HEK293 (cell line): ENCODE results near the gene VASP.

ENCODE experiments used
- GLIS2 ChIP-seq: fragments of 450-650 bp; formaldehyde crosslinking; IDR thresholded peaks from 2 replicates; pipeline ENCODE4 v1.5.1; 2016; ENCODE audit warnings: missing biosample characterization, missing genetic modification characterization
- TCF7L2 ChIP-seq: IDR thresholded peaks from 2 replicates; pipeline ENCODE4 v1.6.1; 2011; ENCODE audit warnings: low read depth, mild to moderate bottlenecking, inconsistent platforms, low read length, moderate library complexity, borderline replicate concordance
- ZEB2 ChIP-seq: fragments of 450-650 bp; formaldehyde crosslinking; IDR thresholded peaks from 2 replicates; pipeline ENCODE4 v1.5.1; 2016; ENCODE audit warnings: missing biosample characterization, missing genetic modification characterization
- ZFP3 ChIP-seq: fragments of 450-650 bp; formaldehyde crosslinking; IDR thresholded peaks from 2 replicates; pipeline ENCODE4 v1.5.1; 2016; ENCODE audit warnings: low read depth, missing biosample characterization, missing genetic modification characterization
- ZNF138 ChIP-seq: fragments of 450-650 bp; formaldehyde crosslinking; IDR thresholded peaks from 2 replicates; pipeline ENCODE4 v1.5.1; 2016; ENCODE audit warnings: missing biosample characterization, missing genetic modification characterization, borderline replicate concordance
- ZNF843 ChIP-seq: fragments of 450-650 bp; formaldehyde crosslinking; IDR thresholded peaks from 2 replicates; pipeline ENCODE4 v1.5.1; 2016; ENCODE audit warnings: missing biosample characterization, missing genetic modification characterization
- TF ChIP-seq, protein P1 (sequence below): fragments of 450-650 bp; formaldehyde crosslinking; IDR thresholded peaks from 2 replicates; pipeline ENCODE4 v1.5.0; 2017; ENCODE audit warnings: missing biosample characterization, missing genetic modification characterization, borderline replicate concordance
- TF ChIP-seq, protein P2 (sequence below): fragments of 450-650 bp; formaldehyde crosslinking; IDR thresholded peaks from 2 replicates; pipeline ENCODE4 v1.5.1; 2016; ENCODE audit warnings: missing biosample characterization, missing genetic modification characterization, low read depth
- TF ChIP-seq, protein P3 (sequence below): fragments of 450-650 bp; formaldehyde crosslinking; IDR thresholded peaks from 2 replicates; pipeline ENCODE4 v1.5.1; 2016; ENCODE audit warnings: missing biosample characterization, missing genetic modification characterization
- TF ChIP-seq, protein P4 (sequence below): fragments of 450-650 bp; formaldehyde crosslinking; IDR thresholded peaks from 2 replicates; pipeline ENCODE4 v1.5.1; 2016; ENCODE audit warnings: missing biosample characterization, missing genetic modification characterization
- TF ChIP-seq, protein P5 (sequence below): fragments of 450-650 bp; formaldehyde crosslinking; IDR thresholded peaks from 2 replicates; pipeline ENCODE4 v1.5.1; 2016; ENCODE audit warnings: missing biosample characterization, missing genetic modification characterization

DNA sequence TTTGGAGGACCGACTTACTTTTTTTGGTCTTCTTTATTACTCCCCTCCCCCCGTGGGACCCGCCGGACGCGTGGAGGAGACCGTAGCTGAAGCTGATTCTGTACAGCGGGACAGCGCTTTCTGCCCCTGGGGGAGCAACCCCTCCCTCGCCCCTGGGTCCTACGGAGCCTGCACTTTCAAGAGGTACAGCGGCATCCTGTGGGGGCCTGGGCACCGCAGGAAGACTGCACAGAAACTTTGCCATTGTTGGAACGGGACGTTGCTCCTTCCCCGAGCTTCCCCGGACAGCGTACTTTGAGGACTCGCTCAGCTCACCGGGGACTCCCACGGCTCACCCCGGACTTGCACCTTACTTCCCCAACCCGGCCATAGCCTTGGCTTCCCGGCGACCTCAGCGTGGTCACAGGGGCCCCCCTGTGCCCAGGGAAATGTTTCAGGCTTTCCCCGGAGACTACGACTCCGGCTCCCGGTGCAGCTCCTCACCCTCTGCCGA lies 39.1 kb upstream of the VASP start:
- TF ChIP-seq, protein P1, sequence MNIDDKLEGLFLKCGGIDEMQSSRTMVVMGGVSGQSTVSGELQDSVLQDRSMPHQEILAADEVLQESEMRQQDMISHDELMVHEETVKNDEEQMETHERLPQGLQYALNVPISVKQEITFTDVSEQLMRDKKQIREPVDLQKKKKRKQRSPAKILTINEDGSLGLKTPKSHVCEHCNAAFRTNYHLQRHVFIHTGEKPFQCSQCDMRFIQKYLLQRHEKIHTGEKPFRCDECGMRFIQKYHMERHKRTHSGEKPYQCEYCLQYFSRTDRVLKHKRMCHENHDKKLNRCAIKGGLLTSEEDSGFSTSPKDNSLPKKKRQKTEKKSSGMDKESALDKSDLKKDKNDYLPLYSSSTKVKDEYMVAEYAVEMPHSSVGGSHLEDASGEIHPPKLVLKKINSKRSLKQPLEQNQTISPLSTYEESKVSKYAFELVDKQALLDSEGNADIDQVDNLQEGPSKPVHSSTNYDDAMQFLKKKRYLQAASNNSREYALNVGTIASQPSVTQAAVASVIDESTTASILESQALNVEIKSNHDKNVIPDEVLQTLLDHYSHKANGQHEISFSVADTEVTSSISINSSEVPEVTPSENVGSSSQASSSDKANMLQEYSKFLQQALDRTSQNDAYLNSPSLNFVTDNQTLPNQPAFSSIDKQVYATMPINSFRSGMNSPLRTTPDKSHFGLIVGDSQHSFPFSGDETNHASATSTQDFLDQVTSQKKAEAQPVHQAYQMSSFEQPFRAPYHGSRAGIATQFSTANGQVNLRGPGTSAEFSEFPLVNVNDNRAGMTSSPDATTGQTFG (tag by site-specific recombination) = no peak
- TF ChIP-seq, protein P2, sequence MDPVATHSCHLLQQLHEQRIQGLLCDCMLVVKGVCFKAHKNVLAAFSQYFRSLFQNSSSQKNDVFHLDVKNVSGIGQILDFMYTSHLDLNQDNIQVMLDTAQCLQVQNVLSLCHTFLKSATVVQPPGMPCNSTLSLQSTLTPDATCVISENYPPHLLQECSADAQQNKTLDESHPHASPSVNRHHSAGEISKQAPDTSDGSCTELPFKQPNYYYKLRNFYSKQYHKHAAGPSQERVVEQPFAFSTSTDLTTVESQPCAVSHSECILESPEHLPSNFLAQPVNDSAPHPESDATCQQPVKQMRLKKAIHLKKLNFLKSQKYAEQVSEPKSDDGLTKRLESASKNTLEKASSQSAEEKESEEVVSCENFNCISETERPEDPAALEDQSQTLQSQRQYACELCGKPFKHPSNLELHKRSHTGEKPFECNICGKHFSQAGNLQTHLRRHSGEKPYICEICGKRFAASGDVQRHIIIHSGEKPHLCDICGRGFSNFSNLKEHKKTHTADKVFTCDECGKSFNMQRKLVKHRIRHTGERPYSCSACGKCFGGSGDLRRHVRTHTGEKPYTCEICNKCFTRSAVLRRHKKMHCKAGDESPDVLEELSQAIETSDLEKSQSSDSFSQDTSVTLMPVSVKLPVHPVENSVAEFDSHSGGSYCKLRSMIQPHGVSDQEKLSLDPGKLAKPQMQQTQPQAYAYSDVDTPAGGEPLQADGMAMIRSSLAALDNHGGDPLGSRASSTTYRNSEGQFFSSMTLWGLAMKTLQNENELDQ = no peak
- TF ChIP-seq TCF7L2 = no peak
- TF ChIP-seq, protein P3, sequence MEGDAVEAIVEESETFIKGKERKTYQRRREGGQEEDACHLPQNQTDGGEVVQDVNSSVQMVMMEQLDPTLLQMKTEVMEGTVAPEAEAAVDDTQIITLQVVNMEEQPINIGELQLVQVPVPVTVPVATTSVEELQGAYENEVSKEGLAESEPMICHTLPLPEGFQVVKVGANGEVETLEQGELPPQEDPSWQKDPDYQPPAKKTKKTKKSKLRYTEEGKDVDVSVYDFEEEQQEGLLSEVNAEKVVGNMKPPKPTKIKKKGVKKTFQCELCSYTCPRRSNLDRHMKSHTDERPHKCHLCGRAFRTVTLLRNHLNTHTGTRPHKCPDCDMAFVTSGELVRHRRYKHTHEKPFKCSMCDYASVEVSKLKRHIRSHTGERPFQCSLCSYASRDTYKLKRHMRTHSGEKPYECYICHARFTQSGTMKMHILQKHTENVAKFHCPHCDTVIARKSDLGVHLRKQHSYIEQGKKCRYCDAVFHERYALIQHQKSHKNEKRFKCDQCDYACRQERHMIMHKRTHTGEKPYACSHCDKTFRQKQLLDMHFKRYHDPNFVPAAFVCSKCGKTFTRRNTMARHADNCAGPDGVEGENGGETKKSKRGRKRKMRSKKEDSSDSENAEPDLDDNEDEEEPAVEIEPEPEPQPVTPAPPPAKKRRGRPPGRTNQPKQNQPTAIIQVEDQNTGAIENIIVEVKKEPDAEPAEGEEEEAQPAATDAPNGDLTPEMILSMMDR = peak; percentile 62; the same call in 1 of the 2 replicates
- no peak for TF ChIP-seq ZEB2 (tag by site-specific recombination)
- TF ChIP-seq, protein P4, sequence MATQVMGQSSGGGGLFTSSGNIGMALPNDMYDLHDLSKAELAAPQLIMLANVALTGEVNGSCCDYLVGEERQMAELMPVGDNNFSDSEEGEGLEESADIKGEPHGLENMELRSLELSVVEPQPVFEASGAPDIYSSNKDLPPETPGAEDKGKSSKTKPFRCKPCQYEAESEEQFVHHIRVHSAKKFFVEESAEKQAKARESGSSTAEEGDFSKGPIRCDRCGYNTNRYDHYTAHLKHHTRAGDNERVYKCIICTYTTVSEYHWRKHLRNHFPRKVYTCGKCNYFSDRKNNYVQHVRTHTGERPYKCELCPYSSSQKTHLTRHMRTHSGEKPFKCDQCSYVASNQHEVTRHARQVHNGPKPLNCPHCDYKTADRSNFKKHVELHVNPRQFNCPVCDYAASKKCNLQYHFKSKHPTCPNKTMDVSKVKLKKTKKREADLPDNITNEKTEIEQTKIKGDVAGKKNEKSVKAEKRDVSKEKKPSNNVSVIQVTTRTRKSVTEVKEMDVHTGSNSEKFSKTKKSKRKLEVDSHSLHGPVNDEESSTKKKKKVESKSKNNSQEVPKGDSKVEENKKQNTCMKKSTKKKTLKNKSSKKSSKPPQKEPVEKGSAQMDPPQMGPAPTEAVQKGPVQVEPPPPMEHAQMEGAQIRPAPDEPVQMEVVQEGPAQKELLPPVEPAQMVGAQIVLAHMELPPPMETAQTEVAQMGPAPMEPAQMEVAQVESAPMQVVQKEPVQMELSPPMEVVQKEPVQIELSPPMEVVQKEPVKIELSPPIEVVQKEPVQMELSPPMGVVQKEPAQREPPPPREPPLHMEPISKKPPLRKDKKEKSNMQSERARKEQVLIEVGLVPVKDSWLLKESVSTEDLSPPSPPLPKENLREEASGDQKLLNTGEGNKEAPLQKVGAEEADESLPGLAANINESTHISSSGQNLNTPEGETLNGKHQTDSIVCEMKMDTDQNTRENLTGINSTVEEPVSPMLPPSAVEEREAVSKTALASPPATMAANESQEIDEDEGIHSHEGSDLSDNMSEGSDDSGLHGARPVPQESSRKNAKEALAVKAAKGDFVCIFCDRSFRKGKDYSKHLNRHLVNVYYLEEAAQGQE = no peak; the same call in 1 of the 2 replicates
- no peak for TF ChIP-seq ZNF843 (tag by site-specific recombination)
- TF ChIP-seq ZFP3 = no peak
- 0 out of 2 replicates have a peak, but pooled peaks have one; percentile 39 for TF ChIP-seq ZNF138 (tag by site-specific recombination)
- TF ChIP-seq, protein P5, sequence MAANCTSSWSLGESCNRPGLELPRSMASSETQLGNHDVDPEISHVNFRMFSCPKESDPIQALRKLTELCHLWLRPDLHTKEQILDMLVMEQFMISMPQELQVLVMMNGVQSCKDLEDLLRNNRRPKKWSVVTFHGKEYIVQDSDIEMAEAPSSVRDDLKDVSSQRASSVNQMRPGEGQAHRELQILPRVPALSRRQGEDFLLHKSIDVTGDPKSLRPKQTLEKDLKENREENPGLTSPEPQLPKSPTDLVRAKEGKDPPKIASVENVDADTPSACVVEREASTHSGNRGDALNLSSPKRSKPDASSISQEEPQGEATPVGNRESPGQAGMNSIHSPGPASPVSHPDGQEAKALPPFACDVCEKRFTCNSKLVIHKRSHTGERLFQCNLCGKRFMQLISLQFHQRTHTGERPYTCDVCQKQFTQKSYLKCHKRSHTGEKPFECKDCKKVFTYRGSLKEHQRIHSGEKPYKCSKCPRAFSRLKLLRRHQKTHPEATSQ (tag by site-specific recombination) = no peak
- peak; percentile 72 for TF ChIP-seq GLIS2 (tag by site-specific recombination)
